Ovary (tissue), 9 donors: ENCODE measurements around the gene SIRPA. TPM values are rescaled to one million over a fixed set of nuclear protein-coding genes. Genes with fewer than 3 reads are reported as not detected.
A peak's percentile ranks its signal among the peaks of the same experiment; 100 is the strongest.

Source experiments
- DNase-seq, 5 donors: peaks; one replicate each; pipeline ENCODE4 v3.0.0-alpha.2; 2019 to 2020
- H3K27ac ChIP-seq, 2 donors: fragments of 200-600 bp; one replicate each; pipeline versions ENCODE4 v1.5.1 to v1.8.0; 2019 to 2022
- H3K27me3 ChIP-seq: fragments of 200-600 bp; one replicate; pipeline ENCODE4 v1.8.0; 2022
- H3K36me3 ChIP-seq: fragments of 200-600 bp; sonication (generic); one replicate; pipeline ENCODE4 v1.5.1; 2019
- H3K4me1 ChIP-seq: one replicate; pipeline ENCODE4 v1.8.1; 2013; ENCODE audit warnings: mild to moderate bottlenecking, moderate library complexity; ENCODE audit not compliant: insufficient read depth
- H3K4me3 ChIP-seq: fragments of 200-600 bp; sonication (generic); one replicate; pipeline ENCODE4 v1.5.1; 2017
- H3K9me3 ChIP-seq, 2 donors: fragments of 200-600 bp in 1 of 2; sonication (generic) in 1 of 2; one replicate each; pipeline versions ENCODE4 v1.5.1 to v1.8.1; 2013 to 2019; ENCODE audit warnings: mild to moderate bottlenecking in 1 of 2, moderate library complexity in 1 of 2
- EP300 ChIP-seq: sonication (generic); formaldehyde crosslinking; IDR thresholded peaks from one replicate; pipeline ENCODE4 v1.6.1; 2017; ENCODE audit warnings: antibody characterized with exemption
- POLR2A ChIP-seq: fragments of 450-650 bp; IDR thresholded peaks from one replicate; pipeline ENCODE4 v1.6.1; 2017; ENCODE audit warnings: antibody characterized with exemption, mild to moderate bottlenecking, moderate library complexity
- WGBS, 3 donors: extraction: QIAGEN DNeasy Blood & Tissue Kit in 1 of 3; methylation state at CpG; one replicate each; pipeline versions ENCODE4 v1.1.5 to v1.1.7; 2013 to 2017; 5-methylcytosine and 5-hydroxymethylcytosine counted together
- intact Hi-C, 4 donors: fragments of 100-400 bp; cut with DNase I; formaldehyde crosslinking; loops; one replicate each; pipeline versions ENCODE4 v1.11.0 to v1.15.1; 2022 to 2023
- polyA plus RNA-seq, 2 donors: library from polyadenylated mRNA; stranded (reverse); fragments of 200-250 nt in 1 of 2; fragments of 350-450 nt in 1 of 2; fragmentation: Illumina TruSeq in 1 of 2; extraction: RNeasy Lipid Tissue Mini Kit (QIAGEN cat#74804) in 1 of 2; gene quantifications; one replicate each; pipeline ENCODE4 v1.2.3, GENCODE V29; 2013 to 2014
- total RNA-seq, 7 donors: library from RNA; depleted of rRNA in 2 of 7; stranded (reverse); fragments of >200 nt in 2 of 7; fragmentation: NEBNext Ultra II Directional in 3 of 7; extraction: Animal tissue kit (Norgen Biotek cat#: 25700) in 3 of 7; gene quantifications; one replicate each; pipeline versions ENCODE4 v1.1.0 to v1.2.4, GENCODE V29; 2016 to 2023
- TF ChIP-seq, protein P1 (sequence below), 3 donors: fragments of 450-650 bp in 2 of 3; fragments of 200-600 bp in 1 of 3; IDR thresholded peaks; one replicate each; pipeline versions ENCODE4 v1.5.1 to v1.8.0; 2016 to 2022; ENCODE audit warnings: antibody characterized with exemption in 3 of 3, mild to moderate bottlenecking in 1 of 3
- donor health status: DM: no; HTN: no; CAD: no; lungs with moderate emphysema.
- donor health status: DM: no; HTN: no; CAD: no.
- donor health status: Bipolar disorder and iron deficiency.
- donor health status: DM: yes; HTN: yes; CAD: no.
- donor health status: DM: no; HTN: no; CAD: no.
- donor health status: DM: yes; HTN: yes; CAD: no.

SIRPA gene
- total and polyA plus RNA-seq, 9 donors = 15.7 to 45.6 (median 28.3) TPM

DNA sequence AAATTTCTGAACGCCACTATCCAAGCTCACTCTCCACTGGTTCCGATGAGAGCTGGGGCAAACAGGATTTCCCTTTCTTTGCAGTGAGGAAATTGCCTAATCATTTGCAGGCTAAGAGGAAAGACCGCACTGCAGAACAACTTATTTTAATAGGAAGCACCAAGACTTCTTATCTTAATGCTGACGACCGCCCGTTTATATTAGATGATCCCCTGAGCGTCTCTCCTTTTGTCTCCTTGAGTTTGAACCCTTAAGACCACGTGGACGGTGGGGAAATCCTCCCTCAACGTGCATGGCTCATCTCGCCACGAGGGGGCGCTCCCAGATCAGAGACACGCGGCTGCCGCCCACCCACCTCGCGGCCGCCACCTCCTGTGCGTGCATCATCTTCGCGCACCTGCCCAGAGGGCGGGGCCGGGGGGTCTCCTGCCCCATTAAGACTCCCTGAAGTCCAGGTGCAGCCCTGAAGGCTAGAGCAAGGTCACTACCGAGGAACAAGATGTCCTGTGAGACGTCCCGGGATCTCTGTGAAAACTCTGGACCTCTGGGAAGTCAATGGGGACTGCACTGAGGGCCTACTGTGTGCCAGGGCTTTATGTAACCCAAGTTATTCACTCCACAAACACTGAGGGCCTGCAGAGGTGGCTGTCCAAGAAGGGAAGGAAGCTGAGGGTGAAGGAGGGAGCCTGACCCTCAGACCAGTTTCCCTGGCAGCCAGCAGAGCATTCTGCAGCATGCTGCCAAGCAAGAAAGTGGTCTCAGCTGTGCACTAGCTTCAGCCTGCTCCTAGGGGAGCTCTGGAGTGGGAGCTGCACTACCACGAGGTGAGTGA, 70.5 kb downstream of the SIRPA start:
- Histone ChIP-seq H3K4me3 (no peak overlapping the region), H3K27ac (no peak overlapping the region), H3K36me3 (no peaks in the 10 kb centered on the region), H3K4me1 (no peaks in the 10 kb centered on the region), H3K9me3 (no peaks in the 10 kb centered on the region), H3K27me3 (no peaks in the 10 kb centered on the region)
- 2 to 4% (median 3%) methylated on average over 28 of the region's 28 CpGs for WGBS, 3 donors
- DNase-seq = peak; percentile 67 to 83 (median 79)
- intact Hi-C loops = loop anchor here (2.0 to 10.0 kb wide), 3 partner anchors 199 to 207 kb away; no protein-coding TSS in a partner anchor
- no peak for TF ChIP-seq POLR2A
- TF ChIP-seq, protein P1, sequence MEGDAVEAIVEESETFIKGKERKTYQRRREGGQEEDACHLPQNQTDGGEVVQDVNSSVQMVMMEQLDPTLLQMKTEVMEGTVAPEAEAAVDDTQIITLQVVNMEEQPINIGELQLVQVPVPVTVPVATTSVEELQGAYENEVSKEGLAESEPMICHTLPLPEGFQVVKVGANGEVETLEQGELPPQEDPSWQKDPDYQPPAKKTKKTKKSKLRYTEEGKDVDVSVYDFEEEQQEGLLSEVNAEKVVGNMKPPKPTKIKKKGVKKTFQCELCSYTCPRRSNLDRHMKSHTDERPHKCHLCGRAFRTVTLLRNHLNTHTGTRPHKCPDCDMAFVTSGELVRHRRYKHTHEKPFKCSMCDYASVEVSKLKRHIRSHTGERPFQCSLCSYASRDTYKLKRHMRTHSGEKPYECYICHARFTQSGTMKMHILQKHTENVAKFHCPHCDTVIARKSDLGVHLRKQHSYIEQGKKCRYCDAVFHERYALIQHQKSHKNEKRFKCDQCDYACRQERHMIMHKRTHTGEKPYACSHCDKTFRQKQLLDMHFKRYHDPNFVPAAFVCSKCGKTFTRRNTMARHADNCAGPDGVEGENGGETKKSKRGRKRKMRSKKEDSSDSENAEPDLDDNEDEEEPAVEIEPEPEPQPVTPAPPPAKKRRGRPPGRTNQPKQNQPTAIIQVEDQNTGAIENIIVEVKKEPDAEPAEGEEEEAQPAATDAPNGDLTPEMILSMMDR (IDR thresholded peaks at IDR 0.05) = peak; percentile 81 to 86 (median 83)

DNA sequence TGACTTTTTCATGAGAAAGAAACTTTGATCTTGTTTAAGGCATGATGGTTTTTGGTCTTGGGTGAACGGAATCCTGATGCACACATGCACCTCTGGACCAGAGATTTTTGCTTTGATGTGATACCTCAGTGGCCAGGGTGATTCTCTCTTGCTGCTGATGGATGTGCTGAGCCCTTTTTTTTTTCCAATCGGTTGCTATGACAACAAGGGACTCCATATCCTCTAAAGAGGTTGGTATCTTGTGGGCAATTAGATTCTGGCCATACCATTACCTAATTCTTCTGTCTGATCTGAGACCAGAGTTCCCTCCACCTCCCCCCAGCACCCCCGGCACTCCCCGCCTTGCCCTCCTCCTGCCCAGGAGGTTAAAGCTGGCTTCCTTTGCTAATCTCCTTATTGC, 73.8 kb downstream of the SIRPA start:
- TF ChIP-seq POLR2A (no peak), EP300 (no peak)
- TF ChIP-seq, protein P1 (IDR thresholded peaks at IDR 0.05) = no peak
- Histone ChIP-seq H3K9me3 (no peaks in the 10 kb centered on the region), H3K4me1 (no peaks in the 10 kb centered on the region), H3K27ac (no peak overlapping the region), H3K36me3 (no peaks in the 10 kb centered on the region), H3K4me3 (no peak overlapping the region), H3K27me3 (no peaks in the 10 kb centered on the region)
- no peak for DNase-seq
- intact Hi-C loops = loop anchor here in 3 of 4 donors (5.0 to 10.0 kb wide), 2 partner anchors 196 to 203 kb away; no protein-coding TSS in a partner anchor
- WGBS, 3 donors = 62 to 69% (median 69%) methylated on average over 4 of the region's 4 CpGs

DNA sequence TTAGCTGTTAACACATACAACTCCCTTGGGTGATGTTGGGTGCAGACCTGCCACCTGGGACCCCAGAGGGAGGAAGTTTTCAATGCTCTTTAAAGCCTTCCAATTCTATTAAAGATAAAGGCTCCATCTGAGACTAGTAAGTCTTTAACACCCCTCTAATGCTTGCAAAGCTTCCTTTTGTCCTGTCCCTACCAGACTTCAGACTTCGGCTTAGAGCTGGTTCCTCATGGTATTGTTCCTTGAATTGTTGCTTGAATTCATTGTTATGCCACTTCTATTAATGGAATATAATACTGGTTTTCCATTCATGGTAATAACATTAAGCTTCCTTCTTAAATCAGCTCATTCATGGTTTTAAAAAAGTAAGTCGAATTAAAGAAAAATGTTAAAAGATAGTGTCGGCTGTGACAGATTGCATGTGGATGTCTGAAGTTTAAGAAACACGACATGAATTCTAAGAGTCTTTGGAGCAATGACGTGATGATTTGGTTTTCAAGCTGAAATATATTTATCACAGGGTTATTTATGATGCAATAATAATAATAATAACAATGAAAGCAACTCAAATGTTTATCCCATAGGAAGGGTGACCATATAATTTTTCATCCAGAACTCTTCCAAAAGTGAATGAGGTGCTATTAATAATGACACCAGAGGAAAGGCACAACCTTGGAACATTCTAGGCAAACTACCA, 76.8 kb downstream of the SIRPA start:
- intact Hi-C loops = no loop called here
- WGBS, 3 donors = 69 to 77% (median 71%) methylated on average over 5 of the region's 5 CpGs
- no peaks in the 10 kb centered on the region for H3K4me1 ChIP-seq
- DNase-seq = no peak
- no peaks in the 10 kb centered on the region for H3K27me3 ChIP-seq
- no peak for TF ChIP-seq EP300
- TF ChIP-seq POLR2A = no peak
- no peaks in the 10 kb centered on the region for H3K36me3 ChIP-seq
- no peak overlapping the region for H3K4me3 ChIP-seq
- H3K9me3 ChIP-seq = no peaks in the 10 kb centered on the region
- H3K27ac ChIP-seq = no peak overlapping the region

DNA sequence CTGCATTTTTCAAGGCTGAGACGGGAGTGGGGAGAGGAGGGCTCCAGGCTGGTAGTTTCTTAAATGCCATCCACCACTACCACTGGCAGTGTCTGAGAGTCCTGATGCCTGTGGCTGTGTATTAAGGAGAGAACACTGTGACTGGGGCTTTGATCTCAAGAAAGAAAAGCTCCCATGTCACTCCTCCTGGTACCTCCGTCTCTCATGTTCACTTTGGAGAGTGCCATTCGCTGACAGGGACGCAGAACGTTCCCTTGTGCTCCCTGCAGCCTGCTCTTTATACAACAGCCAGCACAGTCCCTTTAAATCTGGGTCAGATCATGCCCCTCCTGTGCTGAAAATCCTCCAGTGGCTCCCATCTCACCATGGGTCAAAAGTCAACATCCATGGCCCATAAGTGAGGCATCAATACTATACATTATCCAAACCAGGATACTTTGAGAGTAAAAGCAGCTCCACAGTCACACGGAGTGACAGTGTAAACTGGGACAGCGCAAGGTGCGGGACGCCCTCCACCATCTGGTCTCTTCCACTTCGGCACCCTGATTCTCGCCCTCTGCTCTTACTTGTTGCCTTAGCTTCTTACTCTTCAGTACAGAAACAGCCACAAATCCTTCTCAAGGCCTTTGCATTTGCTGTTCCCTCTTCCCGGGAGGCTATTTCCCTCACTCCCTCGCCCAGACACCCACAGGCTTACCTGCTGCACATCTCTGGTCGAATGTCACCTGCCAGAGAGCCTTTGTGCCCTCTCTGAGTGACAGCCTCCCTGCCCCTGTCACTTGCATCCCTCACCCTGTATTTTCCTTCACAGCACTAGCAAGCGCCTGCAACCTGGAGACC, 78.6 kb downstream of the SIRPA start:
- H3K9me3 ChIP-seq = no peaks in the 10 kb centered on the region
- H3K4me3 ChIP-seq = no peak overlapping the region
- H3K27ac ChIP-seq = no peak overlapping the region
- intact Hi-C loops = no loop called here
- no peak for DNase-seq
- H3K4me1 ChIP-seq = no peaks in the 10 kb centered on the region
- no peaks in the 10 kb centered on the region for H3K36me3 ChIP-seq
- no peaks in the 10 kb centered on the region for H3K27me3 ChIP-seq
- no peak for TF ChIP-seq EP300
- TF ChIP-seq POLR2A = no peak
- 58 to 59% (median 58%) methylated on average over 15 of the region's 15 CpGs for WGBS, 3 donors

DNA sequence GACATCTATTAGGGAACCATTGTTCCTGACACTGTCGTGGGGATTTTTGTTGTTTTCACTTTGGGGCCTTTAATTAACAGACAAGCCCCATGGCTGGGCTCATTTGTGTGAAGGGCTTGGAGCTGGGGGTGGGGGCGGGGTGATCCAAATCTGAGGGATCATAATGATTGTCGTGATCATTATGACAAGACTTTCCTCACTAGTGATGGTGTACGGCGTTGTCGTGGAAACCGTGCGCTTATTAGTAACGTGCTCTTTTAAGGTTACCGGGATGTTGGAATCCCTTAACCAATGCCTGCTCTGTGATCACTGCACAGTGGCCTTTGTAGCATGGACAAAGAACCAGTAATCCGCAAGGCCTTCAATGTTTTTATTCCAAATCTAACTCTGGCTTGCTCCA, 80.1 kb downstream of the SIRPA start:
- H3K4me3 ChIP-seq = no peak overlapping the region
- TF ChIP-seq EP300 (no peak), POLR2A (no peak)
- TF ChIP-seq, protein P1 (IDR thresholded peaks at IDR 0.05) = no peak
- 82 to 86% (median 85%) methylated on average over 11 of the region's 11 CpGs for WGBS, 3 donors
- no peaks in the 10 kb centered on the region for H3K27me3 ChIP-seq
- DNase-seq = no peak
- no peaks in the 10 kb centered on the region for H3K9me3 ChIP-seq
- H3K27ac ChIP-seq = no peak overlapping the region
- H3K36me3 ChIP-seq = no peaks in the 10 kb centered on the region
- no peaks in the 10 kb centered on the region for H3K4me1 ChIP-seq
- intact Hi-C loops = no loop called here
